Fibroblast of villous mesenchyme (primary cell): ENCODE measurements around the gene HBB. TPM values are rescaled to one million over a fixed set of nuclear protein-coding genes. Genes with fewer than 3 reads are reported as not detected.
"Not testable (repeated sequence)": the region's sequence is repeated elsewhere in the genome, so short reads cannot be mapped to it uniquely, and the experiment has no call there.

Experiments
- DNase-seq: peaks from one replicate; pipeline ENCODE4 v3.0.0-alpha.2; 2010; ENCODE audit warnings: low read depth
- H3K4me3 ChIP-seq: 2 replicates; pipeline ENCODE4 v1.5.1; 2011; ENCODE audit warnings: low read depth, mild to moderate bottlenecking, low read length
- CTCF ChIP-seq: IDR thresholded peaks from 2 replicates; pipeline ENCODE4 v1.5.1; 2012; ENCODE audit warnings: low read depth, mild to moderate bottlenecking, low read length; ENCODE audit not compliant: insufficient read depth
- total RNA-seq: library from RNA; depleted of rRNA; stranded (reverse); fragments of >200 nt; gene quantifications from 2 replicates; pipeline ENCODE4 v1.2.3, GENCODE V29; 2012

HBB gene
- total RNA-seq, 1 donor = not detected

DNA sequence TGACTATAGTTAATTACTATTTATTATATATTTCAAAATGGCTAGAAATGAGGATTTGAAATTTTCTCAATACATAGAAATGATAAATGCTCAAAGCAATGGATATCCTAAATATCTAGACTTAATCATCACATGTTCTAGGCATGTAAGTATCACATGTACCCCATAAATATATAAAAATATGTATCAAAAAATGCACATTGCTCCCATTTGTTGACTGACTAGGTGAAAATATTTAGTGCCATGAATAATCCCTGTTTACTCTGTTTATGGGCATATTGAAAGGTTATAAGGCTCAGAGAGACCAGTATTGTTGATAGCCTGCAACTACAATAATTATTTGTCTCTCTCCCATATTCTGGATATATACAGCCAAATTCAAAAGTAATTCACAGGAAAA is 39.7 kb upstream of the HBB start:
- no peak overlapping the region for H3K4me3 ChIP-seq
- TF ChIP-seq CTCF = no peak
- no peak for DNase-seq

GRCh38 chr11:5265832-5266231 is 39.0 kb upstream of the HBB start:
- H3K4me3 ChIP-seq = no peak overlapping the region
- no peak for TF ChIP-seq CTCF
- DNase-seq = no peak

- TF ChIP-seq CTCF = no peak
- no peak for DNase-seq
- no peak overlapping the region for H3K4me3 ChIP-seq
Measured at GRCh38 chr11:5258543-5259262, 31.8 kb upstream of the HBB start.

DNA sequence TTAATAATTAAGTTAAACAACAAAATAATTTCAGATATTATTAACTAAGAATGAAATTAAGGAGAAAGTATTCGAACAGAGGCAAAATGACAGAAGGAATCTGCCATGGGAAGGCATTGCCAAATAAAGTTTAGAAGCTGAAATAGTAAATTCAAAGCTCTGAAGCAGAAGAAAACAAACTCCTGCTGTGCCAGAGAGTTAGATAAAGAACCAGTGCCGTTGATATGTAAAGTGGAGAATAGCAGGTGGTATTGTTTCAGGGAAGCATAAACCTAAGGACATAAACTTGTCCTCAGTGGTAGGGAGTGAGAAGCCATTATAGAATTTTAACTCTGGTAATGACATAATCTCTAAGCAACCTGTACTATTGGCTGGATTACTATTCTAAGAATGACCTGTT is 30.4 kb upstream of the HBB start:
- DNase-seq = no peak
- H3K4me3 ChIP-seq = no peak overlapping the region
- no peak for TF ChIP-seq CTCF

DNA sequence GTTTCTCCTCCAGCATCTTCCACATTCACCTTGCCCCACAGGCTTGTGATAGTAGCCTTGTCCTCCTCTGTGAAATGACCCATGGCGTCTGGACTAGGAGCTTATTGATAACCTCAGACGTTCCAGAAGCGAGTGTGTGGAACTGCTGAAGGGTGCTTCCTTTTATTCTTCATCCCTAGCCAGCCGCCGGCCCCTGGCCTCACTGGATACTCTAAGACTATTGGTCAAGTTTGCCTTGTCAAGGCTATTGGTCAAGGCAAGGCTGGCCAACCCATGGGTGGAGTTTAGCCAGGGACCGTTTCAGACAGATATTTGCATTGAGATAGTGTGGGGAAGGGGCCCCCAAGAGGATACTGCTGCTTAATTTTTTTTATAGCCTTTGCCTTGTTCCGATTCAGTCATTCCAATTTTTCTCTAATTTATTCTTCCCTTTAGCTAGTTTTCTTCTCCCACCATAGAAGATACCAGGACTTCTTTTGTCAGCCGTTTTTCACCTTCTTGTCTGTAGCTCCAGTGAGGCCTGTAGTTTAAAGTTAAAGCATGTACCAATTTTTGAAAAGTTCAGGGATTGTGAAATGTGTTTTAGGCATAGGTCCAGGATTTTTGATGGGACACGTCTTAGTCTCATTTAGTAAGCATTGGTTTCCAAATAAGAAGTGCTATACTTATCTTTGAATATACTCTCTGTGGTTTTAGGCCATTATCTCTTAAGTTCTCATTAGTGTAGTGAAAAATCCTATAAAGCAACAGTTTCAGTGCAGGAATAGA is 28.0 kb upstream of the HBB start, which contains the start of gene HBG2:
HBG2 (minus strand) TSS at position 136 of the 768 bp plus-strand sequence; CDS start at position 83, 53 bp downstream.
- H3K4me3 ChIP-seq = not testable (repeated sequence)
- peak; percentile 41 for DNase-seq

DNA sequence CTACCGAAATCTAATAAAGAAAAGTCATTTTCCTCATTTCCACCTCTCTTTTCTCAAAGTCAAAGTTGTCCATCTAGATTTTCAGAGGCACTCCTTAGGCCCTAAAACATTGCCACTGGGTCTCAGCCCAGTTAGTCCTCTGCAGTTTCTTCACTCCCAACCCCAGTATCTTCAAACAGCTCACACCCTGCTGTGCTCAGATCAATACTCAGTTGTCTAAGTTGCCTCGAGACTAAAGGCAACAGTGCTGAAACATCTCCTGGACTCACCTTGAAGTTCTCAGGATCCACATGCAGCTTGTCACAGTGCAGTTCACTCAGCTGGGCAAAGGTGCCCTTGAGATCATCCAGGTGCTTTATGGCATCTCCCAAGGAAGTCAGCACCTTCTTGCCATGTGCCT is 27.2 kb upstream of the HBB start:
- H3K4me3 ChIP-seq, DNase-seq: not testable (repeated sequence)

- H3K4me3 ChIP-seq, DNase-seq: not testable (repeated sequence)
Measured at GRCh38 chr11:5253440-5253839, 26.6 kb upstream of the HBB start.

DNA sequence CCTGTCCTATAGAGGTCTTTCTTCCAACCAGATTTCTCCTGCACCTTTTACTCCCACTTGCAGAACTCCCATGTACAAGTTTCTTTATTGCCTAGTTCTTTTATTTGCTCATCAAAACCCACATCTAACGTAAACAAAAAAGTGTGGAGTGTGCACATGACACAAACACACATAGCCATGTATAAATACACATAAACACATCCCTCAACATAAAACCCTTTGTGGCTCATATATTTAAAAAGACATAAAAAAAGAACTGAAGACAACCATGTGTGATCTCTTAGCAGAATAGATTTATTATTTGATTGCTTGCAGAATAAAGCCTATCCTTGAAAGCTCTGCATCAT is 26.0 kb upstream of the HBB start:
- no peak for TF ChIP-seq CTCF
- DNase-seq = peak; percentile 40
- no peak overlapping the region for H3K4me3 ChIP-seq
